Upper lobe of right lung (tissue), 1 donor: ENCODE results near the gene ZNF600. TPM values are rescaled to one million over a fixed set of nuclear protein-coding genes. Genes with fewer than 3 reads are reported as not detected.
A peak's percentile ranks its signal among the peaks of the same experiment; 100 is the strongest.
"Not testable (repeated sequence)": the region's sequence is repeated elsewhere in the genome, so short reads cannot be mapped to it uniquely, and the experiment has no call there.

Experiments used
- ATAC-seq: fragments of 200-7000 bp; cut with Tn5 transposase; one replicate; pipeline ENCODE4 v1.9.1; 2020; ENCODE audit warnings: mild to moderate bottlenecking, moderate library complexity
- DNase-seq: peaks from one replicate; pipeline ENCODE4 v3.0.0-alpha.2; 2020
- H3K27ac ChIP-seq: fragments of 200-600 bp; one replicate; pipeline ENCODE4 v1.8.0; 2022
- H3K27me3 ChIP-seq: fragments of 200-600 bp; one replicate; pipeline ENCODE4 v1.8.0; 2022; ENCODE audit warnings: mild to moderate bottlenecking
- H3K36me3 ChIP-seq: fragments of 200-600 bp; one replicate; pipeline ENCODE4 v1.8.0; 2022
- H3K4me1 ChIP-seq: fragments of 200-600 bp; one replicate; pipeline ENCODE4 v1.8.0; 2022
- H3K4me3 ChIP-seq: fragments of 200-600 bp; one replicate; pipeline ENCODE4 v1.8.0; 2022; ENCODE audit warnings: mild to moderate bottlenecking
- H3K9me3 ChIP-seq: fragments of 200-600 bp; one replicate; pipeline ENCODE4 v1.8.0; 2022
- CTCF ChIP-seq: fragments of 200-600 bp; IDR thresholded peaks from one replicate; pipeline ENCODE4 v1.8.0; 2022; ENCODE audit warnings: antibody characterized with exemption
- intact Hi-C: fragments of 100-400 bp; cut with DNase I; formaldehyde crosslinking; loops from one replicate; pipeline ENCODE4 v1.11.0; 2022
- total RNA-seq: library from RNA; stranded (reverse); fragmentation: NEBNext Ultra II Directional; extraction: Animal tissue kit (Norgen Biotek cat#: 25700); gene quantifications from one replicate; pipeline ENCODE4 v1.2.1, GENCODE V29; 2021
- donor health status: DM: no; HTN: yes; CAD: no; lungs with severe emphysema.

ZNF600 gene
- total RNA-seq, 1 donor from 2014 or later: 13.1 TPM

DNA sequence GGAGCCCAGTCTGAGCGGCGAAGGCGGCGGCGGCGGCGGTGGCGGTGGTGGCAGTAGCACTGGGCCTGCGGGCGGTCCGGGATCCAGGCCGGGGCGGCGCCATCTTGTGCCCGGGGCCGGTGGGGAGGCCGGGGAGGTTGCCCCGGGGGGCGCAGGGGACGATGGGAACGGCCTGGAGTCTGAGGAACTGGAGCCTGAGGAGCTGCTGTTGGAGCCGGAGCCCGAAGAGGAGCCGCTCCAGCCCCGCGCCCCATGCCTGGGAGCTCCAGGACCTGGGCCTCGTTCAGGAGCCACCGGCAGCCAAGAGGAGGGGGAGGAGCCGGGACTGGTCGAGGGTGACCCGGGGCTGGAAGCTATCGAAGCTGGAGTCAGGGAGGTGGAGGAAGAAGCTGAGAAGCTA, 23.2 kb upstream of the ZNF600 start:
- intact Hi-C loops: no loop called here
- H3K4me1 ChIP-seq: no peaks in the 10 kb centered on the region
- TF ChIP-seq CTCF: no peak
- DNase-seq: no peak
- H3K36me3 ChIP-seq: peaks cover 16% of the 10 kb centered on the region
- peaks cover 18% of the 10 kb centered on the region for H3K9me3 ChIP-seq
- H3K27me3 ChIP-seq: no peaks in the 10 kb centered on the region
- no peak for ATAC-seq
- H3K27ac ChIP-seq: no peak overlapping the region
- H3K4me3 ChIP-seq: no peak overlapping the region

DNA sequence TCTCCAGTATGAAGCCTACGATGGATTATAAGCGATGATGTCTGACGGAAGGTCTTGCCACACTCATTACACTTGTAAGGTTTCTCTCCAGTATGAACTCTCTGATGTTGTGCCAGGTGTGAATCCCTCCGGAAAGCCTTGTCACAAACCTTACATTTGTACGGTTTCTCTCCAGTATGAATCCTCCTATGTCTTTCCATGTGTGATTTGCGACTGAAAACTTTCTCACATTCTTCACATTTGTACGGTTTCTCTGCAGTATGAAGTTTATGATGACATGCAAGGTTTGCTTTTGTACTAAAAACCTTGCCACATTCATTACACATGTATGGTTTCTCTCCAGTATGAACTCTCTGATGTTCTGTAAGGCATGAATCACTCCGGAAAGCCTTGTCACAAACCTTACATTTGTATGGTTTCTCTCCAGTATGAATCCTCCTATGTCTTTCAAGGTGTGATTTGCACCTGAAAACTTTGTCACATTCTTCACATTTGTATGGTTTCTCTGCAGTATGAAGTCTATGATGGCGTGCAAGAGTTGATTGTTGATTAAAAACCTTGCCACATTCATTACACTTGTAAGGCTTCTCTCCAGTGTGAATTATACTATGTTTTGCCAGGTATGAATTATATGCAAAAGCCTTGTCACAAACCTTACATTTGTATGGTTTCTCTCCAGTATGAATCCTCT, 13.5 kb upstream of the ZNF600 start:
- Histone ChIP-seq H3K36me3 (peaks cover 18% of the 10 kb centered on the region), H3K9me3 (peaks cover 75% of the 10 kb centered on the region)
- H3K27me3 ChIP-seq, H3K4me1 ChIP-seq, intact Hi-C loops, DNase-seq, H3K4me3 ChIP-seq, H3K27ac ChIP-seq, ATAC-seq: not testable (repeated sequence)

DNA sequence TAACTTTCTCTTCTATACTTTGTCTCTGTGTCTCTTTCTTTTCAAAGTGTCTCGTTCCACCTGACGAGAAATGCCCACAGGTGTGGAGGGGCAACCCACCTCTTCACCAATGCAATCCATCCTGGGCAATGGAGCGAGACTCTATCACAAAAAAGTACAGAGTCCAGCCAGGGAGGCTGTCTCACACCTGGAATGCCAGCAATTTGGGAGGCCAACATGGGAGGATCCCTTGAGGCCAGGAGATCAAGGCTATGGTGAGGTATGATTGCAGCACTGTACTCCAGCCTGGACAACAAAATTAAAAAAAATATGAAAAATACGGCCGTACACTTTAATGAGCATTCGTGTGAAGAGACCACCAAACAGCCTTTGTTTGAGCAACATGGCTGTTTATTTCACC, 2.8 kb upstream of the ZNF600 start:
- Histone ChIP-seq H3K9me3 (no peaks in the 10 kb centered on the region), H3K36me3 (no peaks in the 10 kb centered on the region), H3K27me3 (no peaks in the 10 kb centered on the region), H3K4me3 (no peak overlapping the region), H3K4me1 (peaks cover 4% of the 10 kb centered on the region), H3K27ac (no peak overlapping the region)
- DNase-seq: no peak
- TF ChIP-seq CTCF: no peak
- intact Hi-C loops: no loop called here
- ATAC-seq: no peak

DNA sequence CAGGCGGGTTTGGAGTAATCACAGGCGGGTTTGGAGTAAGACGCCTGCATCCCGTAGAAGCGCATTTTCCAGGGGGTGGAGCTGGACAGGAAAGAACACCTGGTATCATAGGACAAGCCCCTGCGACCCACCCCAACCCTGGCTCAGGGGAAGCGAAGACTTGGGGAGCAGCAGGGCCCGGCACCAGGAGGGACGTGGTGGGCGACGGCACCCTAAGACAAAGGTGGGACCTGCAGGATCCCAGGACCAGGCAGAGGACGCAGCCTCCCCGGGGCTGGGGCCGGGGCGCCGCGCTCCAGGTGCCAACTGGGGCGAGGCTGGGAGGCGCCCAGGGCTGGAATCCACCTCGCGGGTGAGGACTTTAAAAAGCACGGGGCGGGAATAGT, 520 bp downstream of the ZNF600 start:
- DNase-seq: peak; percentile 65
- no peaks in the 10 kb centered on the region for H3K27me3 ChIP-seq
- peaks cover 2% of the 10 kb centered on the region for H3K36me3 ChIP-seq
- peak overlapping the region; percentile 82 for H3K27ac ChIP-seq
- intact Hi-C loops: no loop called here
- peaks cover 4% of the 10 kb centered on the region for H3K4me1 ChIP-seq
- no peak for TF ChIP-seq CTCF
- ATAC-seq: peak; percentile 52
- H3K9me3 ChIP-seq: no peaks in the 10 kb centered on the region
- H3K4me3 ChIP-seq: peak overlapping the region; percentile 71

- H3K27me3 ChIP-seq: no peaks in the 10 kb centered on the region
- intact Hi-C loops: no loop called here
- TF ChIP-seq CTCF: no peak
- H3K9me3 ChIP-seq: no peaks in the 10 kb centered on the region
- peaks cover 4% of the 10 kb centered on the region for H3K4me1 ChIP-seq
- H3K36me3 ChIP-seq: peaks cover 6% of the 10 kb centered on the region
- ATAC-seq (no peak), DNase-seq (peak; percentile 3)
- H3K4me3 ChIP-seq: peak overlapping the region; percentile 71
- H3K27ac ChIP-seq: no peak overlapping the region
Observed at GRCh38 chr19:52785506-52785905, 1.1 kb downstream of the ZNF600 start.

- ATAC-seq, H3K4me1 ChIP-seq, DNase-seq, H3K27me3 ChIP-seq, H3K27ac ChIP-seq, H3K9me3 ChIP-seq, H3K4me3 ChIP-seq, intact Hi-C loops: not testable (repeated sequence)
- peaks cover 12% of the 10 kb centered on the region for H3K36me3 ChIP-seq
Observed at GRCh38 chr19:52782864-52783263, 3.7 kb downstream of the ZNF600 start.

DNA sequence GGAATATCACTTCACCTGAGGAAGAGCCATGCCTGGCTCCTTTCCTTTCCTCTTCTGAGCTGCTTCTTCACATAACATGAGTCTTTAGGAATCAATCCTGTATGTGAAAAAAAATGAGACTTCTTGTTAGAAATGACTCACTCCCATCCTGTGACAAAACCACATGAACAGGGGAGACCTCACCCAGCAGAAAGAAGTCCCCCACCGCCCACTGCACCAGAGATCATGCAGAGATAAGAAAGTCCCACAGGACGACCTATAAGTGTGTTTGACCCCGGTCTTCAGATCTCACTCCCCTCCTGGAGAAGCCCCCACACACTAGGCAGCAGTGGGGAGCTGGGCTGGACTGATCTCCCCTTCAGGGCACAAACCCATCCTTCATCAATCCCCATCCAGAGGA, 7.8 kb downstream of the ZNF600 start:
- peaks cover 16% of the 10 kb centered on the region for H3K36me3 ChIP-seq
- no peak for TF ChIP-seq CTCF
- DNase-seq (no peak), ATAC-seq (no peak)
- H3K4me3 ChIP-seq: no peak overlapping the region
- H3K27me3 ChIP-seq: no peaks in the 10 kb centered on the region
- intact Hi-C loops: no loop called here
- H3K4me1 ChIP-seq: no peaks in the 10 kb centered on the region
- no peak overlapping the region for H3K27ac ChIP-seq
- H3K9me3 ChIP-seq: no peaks in the 10 kb centered on the region

DNA sequence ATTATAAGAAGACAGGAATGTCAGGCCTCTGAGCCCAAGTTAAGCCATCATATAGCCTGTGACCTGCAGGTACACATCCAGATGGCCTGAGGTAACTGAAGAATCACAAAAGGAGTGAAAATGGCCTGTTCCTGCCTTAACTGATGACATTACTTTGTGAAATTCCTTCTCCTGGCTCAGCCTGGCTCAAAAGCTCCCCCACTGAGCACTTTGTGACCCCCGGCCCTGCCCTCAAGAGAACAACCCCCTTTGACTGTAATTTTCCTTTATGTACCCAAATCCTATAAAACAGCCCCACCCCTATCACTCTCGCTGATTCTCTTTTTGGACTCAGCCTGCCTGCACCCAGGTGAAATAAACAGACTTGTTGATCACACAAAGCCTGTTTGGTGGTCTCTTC, 30.1 kb downstream of the ZNF600 start:
- H3K27ac ChIP-seq, H3K4me3 ChIP-seq, DNase-seq, ATAC-seq, H3K36me3 ChIP-seq, H3K27me3 ChIP-seq, H3K9me3 ChIP-seq, H3K4me1 ChIP-seq, intact Hi-C loops: not testable (repeated sequence)
